Heart left ventricle (tissue), 16 donors: ENCODE results near the gene ITFG2. TPM values are rescaled to one million over a fixed set of nuclear protein-coding genes. Genes with fewer than 3 reads are reported as not detected.
A peak's percentile ranks its signal among the peaks of the same experiment; 100 is the strongest.

Source experiments
- ATAC-seq, 4 donors: fragments of 200-7000 bp; cut with Tn5 transposase; one replicate each; pipeline ENCODE4 v1.9.1; 2020 to 2022; ENCODE audit warnings: moderate library complexity in 4 of 4, mild to moderate bottlenecking in 3 of 4, moderate number of reproducible peaks in 1 of 4
- DNase-seq, 5 donors: peaks; one replicate each; pipeline ENCODE4 v3.0.0-alpha.2; 2020
- H3K27ac ChIP-seq, 12 donors: fragments of 200-600 bp; sonication (generic) in 4 of 12; one replicate each; pipeline versions ENCODE4 v1.5.0 to v1.8.0; 2016 to 2022; ENCODE audit warnings: mild to moderate bottlenecking in 2 of 12
- H3K27me3 ChIP-seq, 9 donors: fragments of 200-600 bp; sonication (generic) in 2 of 9; one replicate each; pipeline versions ENCODE4 v1.5.1 to v1.8.0; 2016 to 2022; ENCODE audit warnings: mild to moderate bottlenecking in 3 of 9
- H3K36me3 ChIP-seq, 9 donors: fragments of 200-600 bp; sonication (generic) in 2 of 9; one replicate each; pipeline versions ENCODE4 v1.5.0 to v1.8.0; 2018 to 2022; ENCODE audit warnings: mild to moderate bottlenecking in 2 of 9
- H3K4me1 ChIP-seq, 12 donors: fragments of 200-600 bp; sonication (generic) in 4 of 12; one replicate each; pipeline versions ENCODE4 v1.5.0 to v1.8.0; 2016 to 2022; ENCODE audit warnings: mild to moderate bottlenecking in 3 of 12
- H3K4me3 ChIP-seq, 12 donors: fragments of 200-600 bp; sonication (generic) in 4 of 12; one replicate each; pipeline versions ENCODE4 v1.5.0 to v1.8.0; 2017 to 2022; ENCODE audit warnings: mild to moderate bottlenecking in 9 of 12, moderate library complexity in 4 of 12
- H3K9me3 ChIP-seq, 12 donors: fragments of 200-600 bp; sonication (generic) in 4 of 12; one replicate each; pipeline versions ENCODE4 v1.5.0 to v1.8.0; 2016 to 2022; ENCODE audit warnings: mild to moderate bottlenecking in 1 of 12
- POLR2A ChIP-seq, 2 donors: fragments of 450-650 bp; IDR thresholded peaks; one replicate each; pipeline ENCODE4 v1.6.1; 2017; ENCODE audit warnings: antibody characterized with exemption in 2 of 2, mild to moderate bottlenecking in 2 of 2, moderate library complexity in 2 of 2
- WGBS, 4 donors: extraction: QIAGEN DNeasy Blood & Tissue Kit in 2 of 4; methylation state at CpG; one replicate each; pipeline versions ENCODE4 v1.1.5 to v1.1.7; 2013 to 2018; 5-methylcytosine and 5-hydroxymethylcytosine counted together
- intact Hi-C, 10 donors: fragments of 100-400 bp; cut with DNase I; formaldehyde crosslinking; loops; one replicate each; pipeline versions ENCODE4 v1.11.1 to v1.14.2; 2022
- polyA plus RNA-seq, 2 donors: library from polyadenylated mRNA; stranded (reverse); fragments of 200-250 nt; gene quantifications; one replicate each; pipeline ENCODE4 v1.2.3, GENCODE V29; 2013
- total RNA-seq, 9 donors: library from RNA; depleted of rRNA in 2 of 9; stranded (reverse); fragments of >200 nt in 2 of 9; fragmentation: NEBNext Ultra II Directional in 3 of 9; extraction: Animal tissue kit (Norgen Biotek cat#: 25700) in 3 of 9; gene quantifications; one replicate each; pipeline versions ENCODE4 v1.1.0 to v1.2.4, GENCODE V29; 2016 to 2023
- TF ChIP-seq, protein P1 (sequence below), 12 donors: fragments of 200-600 bp; sonication (generic) in 4 of 12; IDR thresholded peaks; one replicate each; pipeline versions ENCODE4 v1.5.0 to v1.8.0; 2018 to 2022; ENCODE audit warnings: antibody characterized with exemption in 12 of 12, mild to moderate bottlenecking in 5 of 12
- donor health status: ischemic (EF 13 %, LVEDD 7.1; RV severe dilation, severe dysfunction).
- donor health status: healthy with polysubstance abuse.
- donor health status: DM: no; HTN: yes; CAD: no.
- donor health status: DM: no; HTN: no; CAD: no.
- donor health status: ischemic (EF 25% LVEDD 6.9; RV normal size, moderate dysfunction).
- donor health status: ischemic (EF 25% LVEDD 5.7; RV mildly dilated, moderate dysfunction).
- donor health status: healthy.
- donor health status: DM: yes; HTN: yes; CAD: no.
- donor health status: ischemic (EF 35%, LVEDD 5.7; RV mildly dilated, moderate dysfunction).
- donor health status: nonischemic (EF 11% LVEDD 7.7; RV severe dilation, severe dysfunction).
- donor health status: DM: yes; HTN: yes; CAD: no.
- donor health status: PGD.
- donor health status: ischemic (EF 29% LVEDD 5.4; RV normal size, mild dysfunction).
- donor health status: nonischemic (EF 23%, LVEDD 6.1; RV moderate dilation, normal function).

The ITFG2 gene
- total and polyA plus RNA-seq, 11 donors: 7.6 to 21.7 (median 12.1) TPM

DNA sequence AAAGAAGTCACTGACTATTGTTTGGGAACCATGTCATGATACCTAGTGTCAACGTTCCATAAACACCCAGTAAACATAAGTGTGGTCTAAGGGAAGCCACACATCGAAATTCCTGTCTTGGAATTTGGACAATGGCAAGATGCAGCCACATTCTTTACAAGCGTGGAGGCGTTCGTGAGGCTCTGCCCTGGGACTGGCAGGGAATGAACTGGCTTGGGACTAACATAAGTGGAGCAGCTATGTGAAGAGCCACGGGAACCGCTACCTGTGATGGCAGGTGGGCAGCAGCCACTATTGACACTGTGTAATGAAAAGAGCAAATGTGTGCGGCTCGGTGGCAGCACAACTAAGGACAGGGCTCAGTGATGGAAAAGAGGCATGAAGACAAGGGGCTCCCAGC lies 32.3 kb downstream of the ITFG2 start:
- ATAC-seq: no peak
- 87 to 88% (median 88%) methylated on average over 9 of the region's 9 CpGs for WGBS, 4 donors
- peak in 1 of 5 donors; percentile 31 for DNase-seq
- Histone ChIP-seq H3K9me3 (no peaks in the 10 kb centered on the region), H3K36me3 (peaks cover 0 to 13% (median 0%) of the 10 kb centered on the region in 9 donors), H3K4me1 (peaks cover 0 to 14% (median 0%) of the 10 kb centered on the region in 12 donors), H3K27ac (peak overlapping the region in 4 of 12 donors; percentile 15 to 68 (median 42)), H3K4me3 (no peak overlapping the region), H3K27me3 (no peaks in the 10 kb centered on the region)
- no peak for TF ChIP-seq POLR2A (IDR thresholded peaks at IDR 0.05)
- TF ChIP-seq, protein P1, sequence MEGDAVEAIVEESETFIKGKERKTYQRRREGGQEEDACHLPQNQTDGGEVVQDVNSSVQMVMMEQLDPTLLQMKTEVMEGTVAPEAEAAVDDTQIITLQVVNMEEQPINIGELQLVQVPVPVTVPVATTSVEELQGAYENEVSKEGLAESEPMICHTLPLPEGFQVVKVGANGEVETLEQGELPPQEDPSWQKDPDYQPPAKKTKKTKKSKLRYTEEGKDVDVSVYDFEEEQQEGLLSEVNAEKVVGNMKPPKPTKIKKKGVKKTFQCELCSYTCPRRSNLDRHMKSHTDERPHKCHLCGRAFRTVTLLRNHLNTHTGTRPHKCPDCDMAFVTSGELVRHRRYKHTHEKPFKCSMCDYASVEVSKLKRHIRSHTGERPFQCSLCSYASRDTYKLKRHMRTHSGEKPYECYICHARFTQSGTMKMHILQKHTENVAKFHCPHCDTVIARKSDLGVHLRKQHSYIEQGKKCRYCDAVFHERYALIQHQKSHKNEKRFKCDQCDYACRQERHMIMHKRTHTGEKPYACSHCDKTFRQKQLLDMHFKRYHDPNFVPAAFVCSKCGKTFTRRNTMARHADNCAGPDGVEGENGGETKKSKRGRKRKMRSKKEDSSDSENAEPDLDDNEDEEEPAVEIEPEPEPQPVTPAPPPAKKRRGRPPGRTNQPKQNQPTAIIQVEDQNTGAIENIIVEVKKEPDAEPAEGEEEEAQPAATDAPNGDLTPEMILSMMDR (IDR thresholded peaks at IDR 0.05): no peak
- intact Hi-C loops: no loop called here

DNA sequence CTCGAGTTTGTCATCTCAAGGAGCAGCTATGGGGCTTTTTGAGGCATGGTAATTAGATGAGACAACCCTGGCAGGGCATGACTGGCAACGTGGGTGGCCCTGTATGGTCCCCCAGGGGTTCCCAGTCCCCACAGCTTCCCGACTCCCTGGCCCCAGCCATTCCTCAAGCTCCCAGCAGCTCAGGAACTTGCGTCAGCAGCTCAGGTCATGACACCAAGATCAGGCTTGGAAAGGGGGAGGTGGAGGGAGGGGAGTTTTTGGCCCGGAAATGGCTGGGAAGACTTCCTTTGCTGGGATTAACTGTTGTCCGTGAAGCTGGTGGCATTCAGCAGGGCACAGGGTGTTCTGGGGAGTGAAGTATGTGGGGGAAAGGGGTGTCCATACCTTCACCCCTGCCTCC lies 32.8 kb downstream of the ITFG2 start:
- DNase-seq (peak; percentile 50 to 68 (median 58)), ATAC-seq (peak in 3 of 4 donors; percentile 23 to 78 (median 62))
- H3K36me3 ChIP-seq: peaks cover 0 to 13% (median 0%) of the 10 kb centered on the region in 9 donors
- 25 to 49% (median 44%) methylated on average over 3 to 6 of the region's 6 CpGs for WGBS, 4 donors
- TF ChIP-seq, protein P1 (IDR thresholded peaks at IDR 0.05): no peak
- TF ChIP-seq POLR2A (IDR thresholded peaks at IDR 0.05): no peak
- H3K27me3 ChIP-seq: no peaks in the 10 kb centered on the region
- peak overlapping the region in 4 of 12 donors; percentile 14 to 68 (median 28) for H3K27ac ChIP-seq
- intact Hi-C loops: no loop called here
- no peaks in the 10 kb centered on the region for H3K9me3 ChIP-seq
- peaks cover 0 to 14% (median 0%) of the 10 kb centered on the region in 12 donors for H3K4me1 ChIP-seq
- no peak overlapping the region for H3K4me3 ChIP-seq

DNA sequence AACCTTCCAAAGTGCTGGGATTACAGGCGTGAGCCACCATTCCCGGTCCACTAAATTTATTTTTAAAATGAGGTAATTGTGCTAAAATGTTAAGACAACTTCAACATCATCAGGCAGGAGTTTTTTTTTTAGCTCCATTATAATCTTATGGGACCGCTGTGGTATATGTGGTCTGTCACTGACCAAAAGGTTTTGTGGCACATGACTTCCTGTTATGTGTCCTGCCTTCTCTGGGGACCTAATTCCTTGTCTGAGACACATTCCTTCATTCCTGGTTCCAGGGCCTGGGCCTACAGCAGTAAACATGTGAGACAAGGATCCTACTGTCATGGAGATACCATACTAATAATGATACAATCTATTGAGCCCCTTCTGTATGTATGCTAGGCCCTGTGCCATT lies 39.5 kb downstream of the ITFG2 start:
- intact Hi-C loops: loop anchor here in 9 of 10 donors (2.0 to 10.0 kb wide), 4 partner anchors 93 to 189 kb away; no protein-coding TSS in a partner anchor
- Histone ChIP-seq H3K27ac (no peak overlapping the region), H3K9me3 (no peaks in the 10 kb centered on the region), H3K4me1 (peaks cover 0 to 3% (median 0%) of the 10 kb centered on the region in 12 donors), H3K27me3 (no peaks in the 10 kb centered on the region), H3K36me3 (peaks cover 0 to 8% (median 0%) of the 10 kb centered on the region in 9 donors), H3K4me3 (no peak overlapping the region)
- ATAC-seq (no peak), DNase-seq (no peak)
- TF ChIP-seq, protein P1 (IDR thresholded peaks at IDR 0.05): no peak
- TF ChIP-seq POLR2A (IDR thresholded peaks at IDR 0.05): no peak
- 83 to 93% (median 89%) methylated on average over 3 of the region's 3 CpGs for WGBS, 4 donors

DNA sequence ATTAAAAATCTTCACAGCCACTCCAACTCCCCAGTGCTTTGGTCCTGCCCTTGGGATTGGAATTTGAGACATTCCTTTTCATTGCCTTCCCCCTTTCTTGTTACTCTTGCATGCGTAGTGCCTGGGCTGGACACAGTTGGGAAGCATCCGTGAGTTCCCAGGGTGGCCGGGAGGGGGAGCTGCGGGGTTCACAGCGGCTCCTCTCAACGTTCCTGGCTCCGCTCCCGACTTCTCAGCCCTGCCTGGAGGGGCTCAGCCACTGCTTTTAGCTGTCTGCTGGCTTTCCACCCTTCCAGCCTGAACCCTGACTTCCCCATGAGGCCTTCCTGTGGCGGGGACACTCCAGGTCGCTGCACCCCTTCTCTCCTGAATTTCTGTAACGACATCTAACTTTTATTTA lies 41.2 kb downstream of the ITFG2 start:
- TF ChIP-seq POLR2A (IDR thresholded peaks at IDR 0.05): no peak
- TF ChIP-seq, protein P1 (IDR thresholded peaks at IDR 0.05): peak; percentile 72 to 92 (median 81)
- Histone ChIP-seq H3K36me3 (peaks cover 0 to 10% (median 0%) of the 10 kb centered on the region in 9 donors), H3K9me3 (no peaks in the 10 kb centered on the region), H3K27me3 (no peaks in the 10 kb centered on the region), H3K4me1 (peaks cover 0 to 3% (median 0%) of the 10 kb centered on the region in 12 donors), H3K4me3 (no peak overlapping the region), H3K27ac (no peak overlapping the region)
- 15 to 17% (median 16%) methylated on average over 11 of the region's 11 CpGs for WGBS, 4 donors
- peak; percentile 68 to 95 (median 90) for ATAC-seq
- peak; percentile 84 to 90 (median 85) for DNase-seq
- intact Hi-C loops: loop anchor here in 9 of 10 donors (2.0 to 10.0 kb wide), 4 partner anchors 91 to 187 kb away; no protein-coding TSS in a partner anchor
